ENCODE measurements around the gene PTPRK.

DNA sequence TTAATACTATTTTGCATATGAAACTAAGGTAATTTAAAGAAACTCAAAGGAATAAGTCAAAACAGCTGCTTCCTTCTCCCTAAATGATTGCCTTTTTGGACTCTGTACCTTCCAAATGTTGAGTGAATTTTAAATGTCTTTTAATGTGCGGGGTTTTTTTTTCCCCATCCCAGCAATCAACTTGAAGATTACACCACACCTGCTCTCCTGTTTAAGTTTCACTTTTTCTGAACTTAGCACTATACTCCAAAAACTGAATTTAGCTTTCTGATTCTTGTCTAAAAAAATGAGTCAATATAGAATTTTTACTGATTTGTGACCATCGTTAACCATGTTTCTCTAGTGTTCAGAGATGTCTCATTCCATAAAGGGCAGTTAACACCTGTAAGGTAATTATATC lies 398.8 kb downstream of the PTPRK start:
- TF ChIP-seq, protein P1, sequence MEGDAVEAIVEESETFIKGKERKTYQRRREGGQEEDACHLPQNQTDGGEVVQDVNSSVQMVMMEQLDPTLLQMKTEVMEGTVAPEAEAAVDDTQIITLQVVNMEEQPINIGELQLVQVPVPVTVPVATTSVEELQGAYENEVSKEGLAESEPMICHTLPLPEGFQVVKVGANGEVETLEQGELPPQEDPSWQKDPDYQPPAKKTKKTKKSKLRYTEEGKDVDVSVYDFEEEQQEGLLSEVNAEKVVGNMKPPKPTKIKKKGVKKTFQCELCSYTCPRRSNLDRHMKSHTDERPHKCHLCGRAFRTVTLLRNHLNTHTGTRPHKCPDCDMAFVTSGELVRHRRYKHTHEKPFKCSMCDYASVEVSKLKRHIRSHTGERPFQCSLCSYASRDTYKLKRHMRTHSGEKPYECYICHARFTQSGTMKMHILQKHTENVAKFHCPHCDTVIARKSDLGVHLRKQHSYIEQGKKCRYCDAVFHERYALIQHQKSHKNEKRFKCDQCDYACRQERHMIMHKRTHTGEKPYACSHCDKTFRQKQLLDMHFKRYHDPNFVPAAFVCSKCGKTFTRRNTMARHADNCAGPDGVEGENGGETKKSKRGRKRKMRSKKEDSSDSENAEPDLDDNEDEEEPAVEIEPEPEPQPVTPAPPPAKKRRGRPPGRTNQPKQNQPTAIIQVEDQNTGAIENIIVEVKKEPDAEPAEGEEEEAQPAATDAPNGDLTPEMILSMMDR (conservative IDR thresholded peaks at IDR 0.05; ENCODE audit: low read depth in 2 of 2): no peak
- TF ChIP-seq POLR2AphosphoS5 (IDR thresholded peaks at IDR 0.05; ENCODE audit: low read depth): no peak
- no peak for TF ChIP-seq EZH2 (IDR thresholded peaks at IDR 0.05; ENCODE audit: low read depth, unreplicated experiment)
- TF ChIP-seq, protein P2, sequence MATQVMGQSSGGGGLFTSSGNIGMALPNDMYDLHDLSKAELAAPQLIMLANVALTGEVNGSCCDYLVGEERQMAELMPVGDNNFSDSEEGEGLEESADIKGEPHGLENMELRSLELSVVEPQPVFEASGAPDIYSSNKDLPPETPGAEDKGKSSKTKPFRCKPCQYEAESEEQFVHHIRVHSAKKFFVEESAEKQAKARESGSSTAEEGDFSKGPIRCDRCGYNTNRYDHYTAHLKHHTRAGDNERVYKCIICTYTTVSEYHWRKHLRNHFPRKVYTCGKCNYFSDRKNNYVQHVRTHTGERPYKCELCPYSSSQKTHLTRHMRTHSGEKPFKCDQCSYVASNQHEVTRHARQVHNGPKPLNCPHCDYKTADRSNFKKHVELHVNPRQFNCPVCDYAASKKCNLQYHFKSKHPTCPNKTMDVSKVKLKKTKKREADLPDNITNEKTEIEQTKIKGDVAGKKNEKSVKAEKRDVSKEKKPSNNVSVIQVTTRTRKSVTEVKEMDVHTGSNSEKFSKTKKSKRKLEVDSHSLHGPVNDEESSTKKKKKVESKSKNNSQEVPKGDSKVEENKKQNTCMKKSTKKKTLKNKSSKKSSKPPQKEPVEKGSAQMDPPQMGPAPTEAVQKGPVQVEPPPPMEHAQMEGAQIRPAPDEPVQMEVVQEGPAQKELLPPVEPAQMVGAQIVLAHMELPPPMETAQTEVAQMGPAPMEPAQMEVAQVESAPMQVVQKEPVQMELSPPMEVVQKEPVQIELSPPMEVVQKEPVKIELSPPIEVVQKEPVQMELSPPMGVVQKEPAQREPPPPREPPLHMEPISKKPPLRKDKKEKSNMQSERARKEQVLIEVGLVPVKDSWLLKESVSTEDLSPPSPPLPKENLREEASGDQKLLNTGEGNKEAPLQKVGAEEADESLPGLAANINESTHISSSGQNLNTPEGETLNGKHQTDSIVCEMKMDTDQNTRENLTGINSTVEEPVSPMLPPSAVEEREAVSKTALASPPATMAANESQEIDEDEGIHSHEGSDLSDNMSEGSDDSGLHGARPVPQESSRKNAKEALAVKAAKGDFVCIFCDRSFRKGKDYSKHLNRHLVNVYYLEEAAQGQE (IDR thresholded peaks at IDR 0.05; ENCODE audit: unreplicated experiment): no peak
- no peak for TF ChIP-seq CREB1 (CRISPR knock-in tag; IDR thresholded peaks at IDR 0.05; ENCODE audit: low read depth)
- TF ChIP-seq EZH2phosphoT487 (IDR thresholded peaks at IDR 0.05; ENCODE audit: unreplicated experiment): no peak
- TF ChIP-seq NANOG (IDR thresholded peaks at IDR 0.05; ENCODE audit: borderline replicate concordance): no peak
